Neural progenitor cell (in vitro differentiated cells): ENCODE data around the gene EIF2B4. TPM values are rescaled to one million over a fixed set of nuclear protein-coding genes. Genes with fewer than 3 reads are reported as not detected.
"Not testable (repeated sequence)": the region's sequence is repeated elsewhere in the genome, so short reads cannot be mapped to it uniquely, and the experiment has no call there.

Experiments
- DNase-seq: peaks from one replicate; pipeline ENCODE4 v3.0.0-alpha.2; 2016; ENCODE audit warnings: low spot score
- H2AFZ ChIP-seq: fragments of 200-600 bp; sonication (generic); replicated peaks from 2 replicates; pipeline ENCODE4 v1.6.1; 2016; ENCODE audit warnings: antibody characterized with exemption
- H3F3A ChIP-seq: fragments of 200-600 bp; sonication (generic); 2 replicates; pipeline ENCODE4 v1.6.1; 2016; ENCODE audit warnings: antibody characterized with exemption, low read depth
- H3K27ac ChIP-seq: fragments of 200-600 bp; sonication (generic); 2 replicates; pipeline ENCODE4 v1.5.1; 2016; ENCODE audit warnings: mild to moderate bottlenecking
- H3K27me3 ChIP-seq: fragments of 200-600 bp; sonication (generic); 2 replicates; pipeline ENCODE4 v1.6.1; 2016; ENCODE audit warnings: mild to moderate bottlenecking, moderate library complexity
- H3K36me3 ChIP-seq: fragments of 200-600 bp; sonication (generic); 2 replicates; pipeline ENCODE4 v1.5.1; 2016
- H3K4me1 ChIP-seq: fragments of 200-600 bp; sonication (generic); 2 replicates; pipeline ENCODE4 v1.6.1; 2016; ENCODE audit warnings: mixed run types
- H3K4me2 ChIP-seq: fragments of 200-600 bp; sonication (generic); 2 replicates; pipeline ENCODE4 v1.6.1; 2016
- H3K4me3 ChIP-seq: fragments of 200-600 bp; sonication (generic); 2 replicates; pipeline ENCODE4 v1.5.1; 2016
- H3K79me2 ChIP-seq: fragments of 200-600 bp; sonication (generic); 2 replicates; pipeline ENCODE4 v1.6.1; 2016; ENCODE audit warnings: low read depth
- H3K9ac ChIP-seq: fragments of 200-600 bp; sonication (generic); 2 replicates; pipeline ENCODE4 v1.6.1; 2016
- H3K9me3 ChIP-seq: fragments of 200-600 bp; sonication (generic); 2 replicates; pipeline ENCODE4 v1.5.1; 2016; ENCODE audit warnings: low read depth
- H4K20me1 ChIP-seq: fragments of 200-600 bp; sonication (generic); 2 replicates; pipeline ENCODE4 v1.6.1; 2016; ENCODE audit warnings: low read depth
- H3K27ac Mint-ChIP-seq: 3 replicates; pipeline ENCODE4 v1.8.0; 2021; ENCODE audit warnings: mixed read lengths
- H3K27me3 Mint-ChIP-seq: 2 replicates; pipeline ENCODE4 v1.8.0; 2022; ENCODE audit warnings: low read depth, mild to moderate bottlenecking, inconsistent platforms, moderate library complexity, mixed read lengths; ENCODE audit not compliant: insufficient read depth
- H3K36me3 Mint-ChIP-seq: 3 replicates; pipeline ENCODE4 v1.8.0; 2021; ENCODE audit warnings: mixed read lengths
- H3K4me1 Mint-ChIP-seq: 3 replicates; pipeline ENCODE4 v1.8.0; 2021; ENCODE audit warnings: mixed read lengths
- H3K4me3 Mint-ChIP-seq: 3 replicates; pipeline ENCODE4 v1.8.0; 2021; ENCODE audit warnings: mild to moderate bottlenecking, moderate library complexity, mixed read lengths
- H3K9me3 Mint-ChIP-seq: 3 replicates; pipeline ENCODE4 v1.8.0; 2020; ENCODE audit warnings: mixed read lengths
- EZH2 ChIP-seq: fragments of 200-600 bp; sonication (generic); IDR thresholded peaks from 2 replicates; pipeline ENCODE4 v1.6.1; 2017; ENCODE audit warnings: antibody characterized with exemption, mild to moderate bottlenecking, moderate library complexity
- EZH2phosphoT487 ChIP-seq: fragments of 200-600 bp; sonication (generic); IDR thresholded peaks from 2 replicates; pipeline ENCODE4 v1.6.1; 2017; ENCODE audit warnings: antibody characterized with exemption
- total RNA-seq: library from RNA; depleted of rRNA; stranded (reverse); fragments of >200 nt; gene quantifications from 2 replicates; pipeline ENCODE4 v1.2.3, GENCODE V29; 2015; ENCODE audit warnings: low replicate concordance
- TF ChIP-seq, protein P1 (sequence below): fragments of 200-600 bp; sonication (generic); IDR thresholded peaks from 2 replicates; pipeline ENCODE4 v1.5.1; 2017; ENCODE audit warnings: antibody characterized with exemption, mild to moderate bottlenecking

The EIF2B4 gene
- total RNA-seq, 1 donor from 2014 or later, result 25.5 TPM

DNA sequence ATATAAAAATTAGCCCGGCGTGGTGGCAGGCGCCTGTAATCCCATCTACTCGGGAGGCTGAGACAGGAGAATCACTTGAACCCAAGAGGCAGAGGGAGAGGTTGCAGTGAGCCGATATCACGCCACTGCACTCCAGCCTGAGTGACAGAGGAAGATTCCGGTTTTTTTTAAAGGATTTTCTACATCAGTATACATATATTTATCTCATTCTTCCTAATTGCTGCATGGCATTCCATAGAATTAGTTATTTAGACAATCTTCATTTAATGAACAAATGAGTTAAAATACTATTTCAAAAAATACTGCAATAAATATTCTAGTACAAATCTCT, 15.6 kb downstream of the EIF2B4 start:
- no peak overlapping the region for H3K9ac ChIP-seq
- Mint-ChIP-seq H3K9me3 (peaks cover 3% of the 10 kb centered on the region), H3K36me3 (peaks cover 5% of the 10 kb centered on the region), H3K4me3 (peak overlapping the region; percentile 98), H3K27me3 (peaks cover 2% of the 10 kb centered on the region), H3K4me1 (peaks cover 30% of the 10 kb centered on the region), H3K27ac (no peak overlapping the region)
- TF ChIP-seq EZH2phosphoT487, result no peak
- TF ChIP-seq EZH2, result no peak
- TF ChIP-seq, protein P1, sequence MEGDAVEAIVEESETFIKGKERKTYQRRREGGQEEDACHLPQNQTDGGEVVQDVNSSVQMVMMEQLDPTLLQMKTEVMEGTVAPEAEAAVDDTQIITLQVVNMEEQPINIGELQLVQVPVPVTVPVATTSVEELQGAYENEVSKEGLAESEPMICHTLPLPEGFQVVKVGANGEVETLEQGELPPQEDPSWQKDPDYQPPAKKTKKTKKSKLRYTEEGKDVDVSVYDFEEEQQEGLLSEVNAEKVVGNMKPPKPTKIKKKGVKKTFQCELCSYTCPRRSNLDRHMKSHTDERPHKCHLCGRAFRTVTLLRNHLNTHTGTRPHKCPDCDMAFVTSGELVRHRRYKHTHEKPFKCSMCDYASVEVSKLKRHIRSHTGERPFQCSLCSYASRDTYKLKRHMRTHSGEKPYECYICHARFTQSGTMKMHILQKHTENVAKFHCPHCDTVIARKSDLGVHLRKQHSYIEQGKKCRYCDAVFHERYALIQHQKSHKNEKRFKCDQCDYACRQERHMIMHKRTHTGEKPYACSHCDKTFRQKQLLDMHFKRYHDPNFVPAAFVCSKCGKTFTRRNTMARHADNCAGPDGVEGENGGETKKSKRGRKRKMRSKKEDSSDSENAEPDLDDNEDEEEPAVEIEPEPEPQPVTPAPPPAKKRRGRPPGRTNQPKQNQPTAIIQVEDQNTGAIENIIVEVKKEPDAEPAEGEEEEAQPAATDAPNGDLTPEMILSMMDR, result no peak
- H3K4me3 ChIP-seq, result no peak overlapping the region
- no peak for DNase-seq
- H4K20me1 ChIP-seq, result peaks cover 38% of the 10 kb centered on the region
- H3K27ac ChIP-seq, result no peak overlapping the region
- no peaks in the 10 kb centered on the region for H3K36me3 ChIP-seq
- peaks cover 37% of the 10 kb centered on the region for H3F3A ChIP-seq
- peaks cover 85% of the 10 kb centered on the region for H3K79me2 ChIP-seq
- no peak overlapping the region for H2AFZ ChIP-seq
- H3K27me3 ChIP-seq, result no peaks in the 10 kb centered on the region
- H3K4me2 ChIP-seq, result no peak overlapping the region
- H3K4me1 ChIP-seq, result peaks cover 5% of the 10 kb centered on the region
- H3K9me3 ChIP-seq, result no peaks in the 10 kb centered on the region

DNA sequence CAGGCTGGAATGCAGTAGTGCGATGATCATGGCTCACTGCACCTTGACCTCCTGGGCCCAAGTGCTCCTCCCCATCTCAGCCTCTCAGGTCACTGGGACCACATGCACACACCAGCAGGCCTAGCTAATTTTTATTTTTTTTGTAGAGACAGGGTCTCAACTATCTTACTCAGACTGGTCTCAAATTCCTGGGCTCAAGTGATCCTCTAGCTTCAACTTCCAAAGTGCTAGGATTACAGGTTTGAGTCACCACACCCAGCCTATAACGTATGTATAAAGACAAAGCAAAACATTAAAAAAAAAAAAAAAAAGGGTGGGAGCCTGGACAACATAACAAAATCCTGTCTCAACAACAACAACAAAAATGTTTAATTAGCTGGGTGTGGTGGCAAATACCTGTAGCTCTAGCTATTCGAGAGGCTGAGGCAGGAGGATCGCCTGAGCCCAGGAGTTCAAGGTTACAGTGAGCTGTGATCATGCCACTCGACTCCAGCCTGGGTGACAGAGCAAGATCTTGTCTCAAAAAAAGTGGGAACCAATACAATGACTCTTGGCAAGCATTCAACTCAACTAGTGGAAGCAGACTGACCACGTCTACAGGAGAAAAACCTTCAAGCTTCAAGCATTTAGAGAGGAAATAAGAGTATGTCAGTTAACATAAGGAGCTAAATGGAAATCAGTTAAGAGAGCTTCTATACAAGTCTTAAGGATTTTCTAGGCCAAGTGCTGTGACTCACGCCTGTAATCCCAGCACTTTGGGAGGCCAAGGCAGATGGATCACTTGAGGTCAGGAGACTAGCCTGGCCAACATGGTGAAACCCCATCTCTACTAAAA, 16.2 kb downstream of the EIF2B4 start:
- no peak overlapping the region for H3K27ac ChIP-seq
- H3K9ac ChIP-seq, result no peak overlapping the region
- no peak for DNase-seq
- peak overlapping the region; percentile 39 for H3K4me3 Mint-ChIP-seq
- H3K4me1 Mint-ChIP-seq, result peaks cover 30% of the 10 kb centered on the region
- H2AFZ ChIP-seq, result no peak overlapping the region
- H3K36me3 ChIP-seq, result no peaks in the 10 kb centered on the region
- peaks cover 37% of the 10 kb centered on the region for H3F3A ChIP-seq
- H4K20me1 ChIP-seq, result peaks cover 38% of the 10 kb centered on the region
- H3K27me3 Mint-ChIP-seq, result peaks cover 2% of the 10 kb centered on the region
- H3K4me2 ChIP-seq, result no peak overlapping the region
- no peak overlapping the region for H3K27ac Mint-ChIP-seq
- no peaks in the 10 kb centered on the region for H3K27me3 ChIP-seq
- H3K9me3 Mint-ChIP-seq, result peaks cover 3% of the 10 kb centered on the region
- H3K4me1 ChIP-seq, result peaks cover 5% of the 10 kb centered on the region
- peaks cover 5% of the 10 kb centered on the region for H3K36me3 Mint-ChIP-seq
- TF ChIP-seq, protein P1, result no peak
- no peak for TF ChIP-seq EZH2
- TF ChIP-seq EZH2phosphoT487, result no peak
- H3K79me2 ChIP-seq, result peaks cover 91% of the 10 kb centered on the region
- H3K4me3 ChIP-seq, result no peak overlapping the region
- no peaks in the 10 kb centered on the region for H3K9me3 ChIP-seq

GRCh38 chr2:27353386-27353761, 16.8 kb downstream of the EIF2B4 start:
- not testable (repeated sequence) for H3K27me3 ChIP-seq, H3K27ac ChIP-seq, H2AFZ ChIP-seq, H3K4me2 ChIP-seq, H3K9me3 ChIP-seq, H3K36me3 ChIP-seq, DNase-seq, H3K4me3 Mint-ChIP-seq, H3K9me3 Mint-ChIP-seq, H3K4me1 ChIP-seq, H3K4me3 ChIP-seq, H3K27me3 Mint-ChIP-seq, H3K36me3 Mint-ChIP-seq, H3K9ac ChIP-seq, H3K27ac Mint-ChIP-seq
- peaks cover 26% of the 10 kb centered on the region for H3K4me1 Mint-ChIP-seq
- peaks cover 38% of the 10 kb centered on the region for H4K20me1 ChIP-seq
- peaks cover 34% of the 10 kb centered on the region for H3F3A ChIP-seq
- H3K79me2 ChIP-seq, result peaks cover 93% of the 10 kb centered on the region

DNA sequence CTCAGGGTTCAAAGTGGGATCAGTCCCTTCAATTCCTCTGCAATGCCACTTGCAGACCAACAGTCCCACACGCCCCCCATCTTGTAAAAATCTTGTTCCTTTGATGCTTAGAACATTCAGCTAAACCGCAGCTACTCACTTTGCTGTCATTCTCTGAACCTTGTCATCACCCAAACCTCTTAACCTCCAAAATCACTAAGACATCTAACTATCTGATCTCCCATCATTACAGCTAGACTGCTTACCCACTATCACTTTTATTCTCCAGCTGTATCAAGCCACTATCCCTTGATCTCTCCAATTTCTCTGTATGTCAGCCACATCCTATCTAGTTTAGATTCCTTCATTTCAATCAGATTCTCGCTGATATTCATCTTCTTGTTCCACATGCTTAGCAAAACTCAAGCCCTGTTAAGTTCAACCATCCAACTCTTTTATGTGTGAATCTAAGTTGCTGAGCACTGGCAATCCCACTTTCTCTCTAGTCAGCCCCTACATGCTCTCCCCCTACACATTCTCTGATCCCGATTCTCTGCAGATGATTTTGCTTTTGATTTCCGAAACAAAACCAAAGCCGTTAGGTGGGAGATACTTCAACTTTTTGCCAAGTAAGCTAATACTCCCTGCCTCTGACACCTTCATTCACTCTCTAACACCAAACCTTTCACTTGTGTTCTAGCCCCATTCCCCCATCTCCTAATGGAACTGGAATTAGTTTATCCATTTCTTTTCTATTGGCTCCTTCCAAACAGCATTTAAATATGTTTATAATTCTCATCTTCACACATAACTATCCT, 18.1 kb downstream of the EIF2B4 start:
- no peak overlapping the region for H2AFZ ChIP-seq
- H3F3A ChIP-seq, result peaks cover 21% of the 10 kb centered on the region
- H3K36me3 ChIP-seq, result no peaks in the 10 kb centered on the region
- H3K9ac ChIP-seq, result no peak overlapping the region
- peaks cover under 1% of the 10 kb centered on the region for H3K27me3 Mint-ChIP-seq
- no peak overlapping the region for H3K27ac Mint-ChIP-seq
- no peaks in the 10 kb centered on the region for H3K9me3 ChIP-seq
- H3K4me1 Mint-ChIP-seq, result peaks cover 19% of the 10 kb centered on the region
- no peak overlapping the region for H3K4me3 Mint-ChIP-seq
- H3K4me2 ChIP-seq, result no peak overlapping the region
- peaks cover under 1% of the 10 kb centered on the region for H3K36me3 Mint-ChIP-seq
- H4K20me1 ChIP-seq, result peaks cover 50% of the 10 kb centered on the region
- no peak overlapping the region for H3K27ac ChIP-seq
- peaks cover 94% of the 10 kb centered on the region for H3K79me2 ChIP-seq
- no peak for DNase-seq
- H3K27me3 ChIP-seq, result no peaks in the 10 kb centered on the region
- H3K4me1 ChIP-seq, result peaks cover 5% of the 10 kb centered on the region
- TF ChIP-seq EZH2phosphoT487, result no peak
- no peak for TF ChIP-seq EZH2
- TF ChIP-seq, protein P1, result no peak
- H3K9me3 Mint-ChIP-seq, result no peaks in the 10 kb centered on the region
- H3K4me3 ChIP-seq, result no peak overlapping the region
